WTC11 (cell line): ENCODE data around the gene NUP62. TPM values are rescaled to one million over a fixed set of nuclear protein-coding genes. Genes with fewer than 3 reads are reported as not detected.

ENCODE experiments used
- ATAC-seq: fragments of 200-7000 bp; cut with Tn5 transposase; 2 replicates; pipeline ENCODE4 v1.10.0; 2021; ENCODE audit warnings: mild to moderate bottlenecking, moderate library complexity
- CTCF ChIA-PET: fragments of 300-600 bp; sonication (Branson Sonifier 250); formaldehyde crosslinking; loops from one replicate; lab custom pipeline; 2021; ENCODE audit warnings: antibody characterized with exemption; lab: Charles Lee
- POLR2A ChIA-PET: fragments of 350-600 bp; sonication (Branson Sonifier 250); formaldehyde crosslinking; loops from one replicate; lab custom pipeline; 2021; ENCODE audit warnings: antibody characterized with exemption; lab: Charles Lee
- DNase-seq: peaks from one replicate; pipeline ENCODE4 v3.0.0; 2021; ENCODE audit warnings: low spot score
- H3K27ac Mint-ChIP-seq: 2 replicates; pipeline ENCODE4 v1.8.0; 2021; ENCODE audit warnings: mixed read lengths
- H3K27me3 Mint-ChIP-seq: 2 replicates; pipeline ENCODE4 v1.8.0; 2021; ENCODE audit warnings: low read depth, mild to moderate bottlenecking, moderate library complexity, mixed read lengths
- H3K36me3 Mint-ChIP-seq: 2 replicates; pipeline ENCODE4 v1.8.0; 2021; ENCODE audit warnings: mixed read lengths
- H3K4me1 Mint-ChIP-seq: 2 replicates; pipeline ENCODE4 v1.8.0; 2022; ENCODE audit warnings: mixed read lengths
- H3K4me3 Mint-ChIP-seq: 2 replicates; pipeline ENCODE4 v1.8.0; 2021; ENCODE audit warnings: mild to moderate bottlenecking, moderate library complexity, mixed read lengths
- H3K9me3 Mint-ChIP-seq: 2 replicates; pipeline ENCODE4 v1.8.0; 2021; ENCODE audit warnings: mixed read lengths
- AR ChIP-seq: fragments of 250-450 bp; sonication (Bioruptor Pico); IDR thresholded peaks from 2 replicates; pipeline ENCODE4 v1.9.0; 2021; ENCODE audit warnings: mild to moderate bottlenecking
- ATF3 ChIP-seq: sonication (generic); formaldehyde crosslinking; conservative IDR thresholded peaks from 2 replicates; pipeline ENCODE4 v1.8.1; 2022; ENCODE audit warnings: mild to moderate bottlenecking, missing genetic modification reagents
- CBFB ChIP-seq: sonication (generic); formaldehyde crosslinking; IDR thresholded peaks from 2 replicates; pipeline ENCODE4 v1.8.1; 2022; ENCODE audit warnings: mild to moderate bottlenecking, low read depth, missing genetic modification reagents
- CDX4 ChIP-seq: fragments of 250-450 bp; sonication (Bioruptor Pico); IDR thresholded peaks from 2 replicates; pipeline ENCODE4 v1.9.0; 2021; ENCODE audit warnings: moderate library complexity, mild to moderate bottlenecking, inconsistent platforms, borderline replicate concordance
- CREB1 ChIP-seq: sonication (generic); formaldehyde crosslinking; IDR thresholded peaks from 2 replicates; pipeline ENCODE4 v1.8.0; 2023; ENCODE audit warnings: mild to moderate bottlenecking, missing genetic modification reagents
- CREM ChIP-seq: sonication (generic); formaldehyde crosslinking; IDR thresholded peaks from 2 replicates; pipeline ENCODE4 v1.8.1; 2022; ENCODE audit warnings: mild to moderate bottlenecking, missing genetic modification reagents, moderate library complexity
- E2F4 ChIP-seq: sonication (generic); formaldehyde crosslinking; IDR thresholded peaks from 2 replicates; pipeline ENCODE4 v1.8.1; 2022; ENCODE audit warnings: low read depth, mild to moderate bottlenecking, moderate library complexity, missing genetic modification reagents, borderline replicate concordance
- E2F5 ChIP-seq: sonication (generic); formaldehyde crosslinking; IDR thresholded peaks from 2 replicates; pipeline ENCODE4 v1.8.1; 2022; ENCODE audit warnings: mild to moderate bottlenecking, moderate library complexity, missing genetic modification reagents
- FOXK1 ChIP-seq: sonication (generic); formaldehyde crosslinking; IDR thresholded peaks from 2 replicates; pipeline ENCODE4 v1.8.0; 2022; ENCODE audit warnings: mild to moderate bottlenecking, moderate library complexity, missing genetic modification reagents
- FOXP1 ChIP-seq: sonication (generic); formaldehyde crosslinking; IDR thresholded peaks from 2 replicates; pipeline ENCODE4 v1.8.0; 2022; ENCODE audit warnings: missing genetic modification reagents, mild to moderate bottlenecking, moderate library complexity, borderline replicate concordance
- HMGXB4 ChIP-seq: sonication (generic); formaldehyde crosslinking; IDR thresholded peaks from 2 replicates; pipeline ENCODE4 v1.8.1; 2023; ENCODE audit warnings: mild to moderate bottlenecking, moderate library complexity, missing genetic modification reagents
- IRF2 ChIP-seq: sonication (generic); formaldehyde crosslinking; IDR thresholded peaks from 2 replicates; pipeline ENCODE4 v1.8.0; 2022; ENCODE audit warnings: low read depth, missing genetic modification reagents, borderline replicate concordance
- MAX ChIP-seq: sonication (generic); formaldehyde crosslinking; IDR thresholded peaks from 2 replicates; pipeline ENCODE4 v1.8.0; 2022; ENCODE audit warnings: mild to moderate bottlenecking, missing genetic modification reagents
- MLX ChIP-seq: sonication (generic); formaldehyde crosslinking; IDR thresholded peaks from 2 replicates; pipeline ENCODE4 v1.8.1; 2023; ENCODE audit warnings: mild to moderate bottlenecking, missing genetic modification reagents, moderate library complexity
- NFE2L1 ChIP-seq: sonication (generic); formaldehyde crosslinking; IDR thresholded peaks from 2 replicates; pipeline ENCODE4 v1.8.1; 2023; ENCODE audit warnings: missing genetic modification reagents
- PREB ChIP-seq: sonication (generic); formaldehyde crosslinking; IDR thresholded peaks from 2 replicates; pipeline ENCODE4 v1.8.1; 2022; ENCODE audit warnings: mild to moderate bottlenecking, missing genetic modification reagents, moderate library complexity, borderline replicate concordance
- SMAD3 ChIP-seq: sonication (generic); formaldehyde crosslinking; IDR thresholded peaks from 2 replicates; pipeline ENCODE4 v1.8.0; 2022; ENCODE audit warnings: missing genetic modification reagents, mild to moderate bottlenecking, borderline replicate concordance
- SP1 ChIP-seq: sonication (generic); formaldehyde crosslinking; conservative IDR thresholded peaks from 2 replicates; pipeline ENCODE4 v1.8.1; 2022; ENCODE audit warnings: missing genetic modification reagents
- TCF7 ChIP-seq: sonication (generic); formaldehyde crosslinking; IDR thresholded peaks from 2 replicates; pipeline ENCODE4 v1.8.0; 2022; ENCODE audit warnings: mild to moderate bottlenecking, low read depth, missing genetic modification reagents, moderate library complexity
- TEAD1 ChIP-seq: sonication (generic); formaldehyde crosslinking; IDR thresholded peaks from 2 replicates; pipeline ENCODE4 v1.8.0; 2022; ENCODE audit warnings: mild to moderate bottlenecking, missing genetic modification reagents
- USF1 ChIP-seq: sonication (generic); formaldehyde crosslinking; IDR thresholded peaks from 2 replicates; pipeline ENCODE4 v1.8.0; 2022; ENCODE audit warnings: mild to moderate bottlenecking, missing genetic modification reagents
- total RNA-seq: library from RNA; stranded (reverse); gene quantifications from 3 replicates; pipeline ENCODE4 v1.2.3, GENCODE V29; 2021

The NUP62 gene
- total RNA-seq, 1 experiment from 2014 or later, result 87.1 TPM

- TF ChIP-seq SMAD3 (CRISPR knock-in tag) (peak; percentile 35; the same call in 1 of the 2 replicates), SP1 (peak; percentile 95), FOXP1 (peak; percentile 96; the same call in 1 of the 2 replicates), USF1 (CRISPR knock-in tag) (peak; percentile 81), E2F4 (CRISPR knock-in tag) (0 out of 2 replicates have a peak, but pooled peaks have one; percentile 70), ATF3 (0 out of 2 replicates have a peak, but pooled peaks have one; percentile 39), FOXK1 (CRISPR knock-in tag) (peak; percentile 42; the same call in 1 of the 2 replicates), HMGXB4 (CRISPR knock-in tag) (peak; percentile 57; the same call in 1 of the 2 replicates), IRF2 (CRISPR knock-in tag) (no peak), E2F5 (CRISPR knock-in tag) (peak; percentile 53; the same call in 1 of the 2 replicates), CDX4 (no peak), CREM (CRISPR knock-in tag) (peak; percentile 93), CREB1 (CRISPR knock-in tag) (0 out of 2 replicates have a peak, but pooled peaks have one; percentile 62)
- TF ChIP-seq, all 79 proteins: peak for 18
Observed at GRCh38 chr19:49876422-49877019, 52.8 kb downstream of the NUP62 start (continued).

GRCh38 chr19:49875857-49876421 lies 53.4 kb downstream of the NUP62 start:
- CTCF ChIA-PET, result interaction anchor here (1.2 to 1.3 kb wide), 2 partner anchors 9 to 14 kb away, joined by 3 to 5 read pairs; no protein-coding TSS in a partner anchor
- H3K27ac Mint-ChIP-seq, result no peak overlapping the region
- ATAC-seq (peak; percentile 11), DNase-seq (peak; percentile 63)
- peaks cover 23% of the 10 kb centered on the region for H3K4me1 Mint-ChIP-seq
- no peaks in the 10 kb centered on the region for H3K9me3 Mint-ChIP-seq
- H3K36me3 Mint-ChIP-seq, result peaks cover 19% of the 10 kb centered on the region
- POLR2A ChIA-PET, result interaction anchor here (1.0 to 2.2 kb wide), 7 partner anchors 11 to 199 kb away, joined by 3 to 9 read pairs (median 4); partner anchors contain the start of genes ATF5 and NUP62
- H3K27me3 Mint-ChIP-seq, result no peaks in the 10 kb centered on the region
- H3K4me3 Mint-ChIP-seq, result no peak overlapping the region
- TF ChIP-seq CBFB (CRISPR knock-in tag) (peak; percentile 32; the same call in 1 of the 2 replicates), NFE2L1 (CRISPR knock-in tag) (0 out of 2 replicates have a peak, but pooled peaks have one; percentile 22), TCF7 (CRISPR knock-in tag) (peak; percentile 50; the same call in 1 of the 2 replicates), PREB (CRISPR knock-in tag) (no peak), MLX (CRISPR knock-in tag) (no peak), TEAD1 (no peak), FOXP1 (no peak; the same call in 1 of the 2 replicates), MAX (no peak), AR (no peak), E2F4 (CRISPR knock-in tag) (no peak), CREB1 (CRISPR knock-in tag) (no peak)
